GM18526 (cell line): ENCODE results near the gene RTP5.

ENCODE experiments used
- POLR2A ChIP-seq: IDR thresholded peaks from 3 replicates; pipeline ENCODE4 v1.6.1; 2011; ENCODE audit not compliant: insufficient read length; ENCODE audit errors: extremely low read depth

Gene RTP5

DNA sequence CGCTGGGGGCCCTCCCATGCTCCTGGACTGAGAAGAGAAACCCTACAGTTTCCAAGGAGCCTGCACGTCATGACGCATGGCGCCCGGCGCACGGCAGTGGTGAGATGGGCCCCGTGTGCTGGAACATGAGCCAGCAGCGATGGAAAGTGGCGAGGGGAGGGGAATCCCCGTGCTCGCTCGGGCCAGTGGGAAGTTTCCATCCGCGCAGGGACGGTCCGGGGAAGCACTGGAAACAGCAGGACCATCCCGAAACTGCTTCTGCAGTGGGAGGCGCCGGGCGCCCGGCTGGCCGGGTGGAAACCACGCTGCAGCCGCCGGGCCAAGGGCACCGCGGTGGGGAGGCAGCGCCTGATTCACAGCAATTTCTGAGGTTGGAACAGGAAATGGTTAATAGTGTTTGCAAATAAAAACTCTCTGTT lies 6.0 kb upstream of the RTP5 start:
- TF ChIP-seq POLR2A: no peak

DNA sequence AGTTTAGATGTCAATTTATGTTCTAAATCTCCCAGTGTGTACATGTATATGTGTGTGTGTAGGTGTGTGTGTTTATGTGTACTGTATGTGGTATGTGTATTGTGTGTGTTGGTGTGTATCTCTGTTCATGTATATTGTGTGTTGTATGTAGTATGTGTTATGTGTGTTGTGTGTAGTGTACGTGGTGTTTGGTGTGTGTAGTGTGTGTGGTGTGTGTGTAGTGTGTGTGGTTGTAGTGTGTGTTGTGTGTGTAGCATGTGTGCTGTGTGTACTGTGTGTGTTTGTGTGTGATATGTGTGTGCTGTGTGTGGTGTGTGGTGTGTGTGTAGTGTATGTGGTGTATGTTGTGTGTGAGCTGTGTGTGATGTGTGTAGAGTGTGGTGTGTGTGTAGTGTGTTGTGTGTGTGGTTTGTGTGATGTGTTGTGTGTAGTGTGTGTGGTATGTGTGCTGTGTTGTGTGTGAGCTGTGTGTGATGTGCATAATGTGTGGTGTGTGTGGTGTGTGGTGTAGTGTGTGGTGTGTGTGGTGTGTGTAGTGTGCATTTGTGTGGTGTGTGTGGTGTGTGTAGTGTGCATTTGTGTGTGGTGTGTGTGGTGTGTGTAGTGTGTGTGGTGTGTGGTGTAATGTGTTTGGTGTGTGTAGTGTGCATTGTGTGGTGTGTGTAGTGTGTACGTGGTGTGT lies 5.2 kb upstream of the RTP5 start:
- TF ChIP-seq POLR2A: no peak

DNA sequence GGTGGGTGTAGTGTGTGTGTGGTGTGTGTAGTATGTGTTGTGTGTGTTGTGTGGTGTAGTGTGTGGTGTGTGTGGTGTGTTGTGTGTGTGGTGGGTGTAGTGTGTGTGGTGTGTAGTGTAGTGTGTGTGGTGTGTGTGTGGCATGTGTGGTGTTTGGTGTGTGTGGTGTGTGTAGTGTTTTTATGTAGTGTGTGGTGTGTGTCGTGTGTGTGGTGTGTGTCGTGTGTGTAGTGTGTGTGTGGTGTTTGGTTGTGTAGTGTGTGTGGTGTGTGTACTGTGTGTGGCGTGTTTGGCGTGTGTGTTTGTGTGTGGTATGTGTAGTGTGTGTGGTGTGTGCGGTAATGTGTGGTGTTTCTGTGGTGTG lies 4.7 kb upstream of the RTP5 start:
- TF ChIP-seq POLR2A: no peak

DNA sequence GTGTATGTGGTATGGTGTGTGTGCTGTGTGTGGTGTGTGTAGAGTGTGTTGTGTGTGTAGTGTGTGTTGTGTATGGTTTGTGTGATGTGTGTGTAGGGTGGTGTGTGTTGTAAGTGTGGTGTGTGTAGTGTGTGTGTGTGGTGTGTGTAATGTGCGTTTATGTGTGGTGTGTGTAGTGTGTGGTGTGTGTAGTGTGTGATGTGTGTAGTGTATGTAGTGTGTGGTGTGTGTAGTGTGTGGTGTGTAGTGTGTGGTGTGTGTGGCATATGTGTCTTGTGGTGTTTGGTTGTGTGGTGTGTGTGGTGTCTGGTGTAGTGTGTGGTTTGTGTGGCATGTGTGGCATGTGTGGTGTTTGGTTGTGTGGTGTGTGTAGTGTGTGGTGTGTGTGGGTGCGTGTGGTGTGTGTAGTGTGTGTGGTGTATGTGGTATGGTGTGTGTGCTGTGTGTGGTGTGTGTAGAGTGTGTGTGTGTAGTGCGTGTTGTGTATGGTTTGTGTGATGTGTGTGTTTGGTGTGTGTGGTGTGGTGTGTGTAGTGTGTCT lies 4.0 kb upstream of the RTP5 start:
- TF ChIP-seq POLR2A: no peak

DNA sequence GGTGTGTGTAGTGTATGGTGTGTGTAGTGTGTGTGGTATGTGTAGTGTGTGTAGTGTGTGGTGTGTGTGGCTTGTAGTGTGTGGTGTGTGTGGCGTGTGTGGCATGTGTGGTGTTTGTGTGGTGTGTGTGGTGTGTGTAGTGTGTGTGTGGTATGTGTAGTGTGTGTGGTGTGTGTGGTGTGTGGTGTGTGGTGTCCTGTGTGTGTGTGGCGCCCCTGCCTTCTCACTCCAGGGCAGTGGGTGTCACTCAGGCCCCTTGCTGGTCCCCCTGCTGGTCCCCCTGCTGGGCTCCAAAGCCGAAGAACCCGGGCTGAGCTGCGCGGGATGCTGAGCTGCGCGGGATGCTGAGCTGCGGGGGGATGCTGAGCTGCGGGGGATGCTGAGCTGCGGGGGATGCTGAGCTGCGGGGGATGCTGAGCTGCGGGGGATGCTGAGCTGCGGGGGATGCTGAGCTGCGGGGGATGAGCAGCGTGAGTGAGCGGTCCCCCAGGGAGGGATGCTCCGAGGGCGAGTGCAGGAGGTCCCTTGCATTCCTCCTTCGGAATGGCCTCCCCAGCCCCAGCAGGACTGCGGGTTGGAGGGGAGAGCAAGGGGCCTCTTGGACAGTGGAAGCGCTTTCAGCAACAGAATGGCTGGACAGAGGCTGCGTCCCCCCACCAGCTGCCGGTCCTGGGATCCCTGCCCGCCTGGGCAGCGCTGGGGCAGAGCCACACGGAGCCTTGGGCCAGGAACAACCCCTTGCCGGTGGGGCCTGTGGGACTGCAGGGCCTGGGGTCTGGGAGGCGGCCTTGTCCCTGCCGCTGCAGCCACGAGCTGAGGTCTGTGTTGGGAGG lies 3.4 kb upstream of the RTP5 start:
- TF ChIP-seq POLR2A: no peak

DNA sequence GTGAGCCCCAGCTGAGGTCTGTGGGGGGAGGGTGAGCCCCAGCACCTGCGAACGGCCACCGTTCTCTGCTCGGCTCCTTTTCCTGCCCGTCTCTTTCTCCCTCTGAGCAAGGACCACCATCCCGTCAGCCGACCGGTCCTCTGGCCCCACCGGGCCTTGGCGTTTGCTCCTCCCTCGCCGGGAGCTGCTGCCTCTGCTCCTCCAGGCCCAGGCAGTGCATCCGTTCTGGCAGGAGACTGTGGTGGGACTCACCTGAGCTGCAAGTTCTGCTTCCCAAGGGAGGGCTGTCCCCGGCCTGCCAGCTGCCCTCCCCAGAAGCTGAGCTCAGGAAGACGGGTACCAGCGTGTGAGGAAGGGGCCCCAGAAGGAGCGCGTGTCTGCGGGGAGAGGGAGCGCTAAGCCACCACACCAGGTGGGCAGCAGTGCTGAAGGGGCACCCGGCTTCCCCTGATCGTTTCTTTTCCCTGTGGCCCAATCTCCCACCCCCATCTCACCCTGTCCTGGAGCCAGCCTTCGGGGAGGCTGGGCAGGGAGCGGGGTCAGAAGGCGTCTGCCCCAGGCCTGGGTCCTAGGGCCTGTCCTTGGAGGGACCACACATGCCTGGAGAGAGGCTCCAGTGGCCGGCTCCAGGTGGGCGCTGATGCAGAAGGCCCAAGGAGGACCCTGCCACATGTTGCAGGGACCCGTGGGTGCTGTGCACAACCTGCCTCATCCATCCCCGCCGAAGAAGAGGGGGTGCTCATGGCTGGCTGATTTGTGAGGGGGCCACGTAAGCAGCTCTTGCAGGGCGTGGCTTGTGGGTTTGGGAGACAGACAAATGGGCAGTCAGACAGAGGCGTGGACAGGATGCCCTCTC lies 2.5 kb upstream of the RTP5 start:
- TF ChIP-seq POLR2A: no peak

DNA sequence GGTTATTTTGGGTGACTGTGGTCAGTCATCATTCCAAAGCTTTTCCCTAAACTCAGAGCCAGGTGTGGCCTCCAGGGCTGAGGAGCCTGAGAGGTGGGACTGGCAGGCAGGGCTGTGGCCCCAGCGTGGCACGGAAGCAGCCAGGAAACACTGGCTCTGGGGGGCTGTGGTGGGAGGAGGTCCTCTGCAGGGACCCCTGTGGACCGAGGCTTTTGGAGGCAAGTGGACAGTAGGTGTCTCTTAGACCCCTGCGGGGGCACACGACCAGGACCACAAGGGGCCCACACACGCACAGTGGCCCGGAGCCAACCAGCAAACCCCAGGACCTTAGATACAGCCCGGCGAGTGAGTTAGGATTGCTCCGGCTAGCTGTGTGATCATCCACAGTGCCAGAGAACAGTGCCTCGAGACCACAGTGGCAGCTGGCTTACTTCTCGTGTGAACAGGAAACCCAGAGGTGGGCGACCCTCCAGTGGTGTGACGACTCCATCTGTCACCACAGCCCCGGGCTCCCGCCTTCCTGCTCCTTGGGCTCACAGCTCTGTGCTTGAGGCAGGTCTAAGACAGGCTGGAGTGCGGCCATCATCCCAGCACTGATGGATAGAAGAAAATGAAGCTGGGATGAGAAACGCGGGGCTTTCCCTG lies 1.6 kb upstream of the RTP5 start:
- TF ChIP-seq POLR2A: no peak

DNA sequence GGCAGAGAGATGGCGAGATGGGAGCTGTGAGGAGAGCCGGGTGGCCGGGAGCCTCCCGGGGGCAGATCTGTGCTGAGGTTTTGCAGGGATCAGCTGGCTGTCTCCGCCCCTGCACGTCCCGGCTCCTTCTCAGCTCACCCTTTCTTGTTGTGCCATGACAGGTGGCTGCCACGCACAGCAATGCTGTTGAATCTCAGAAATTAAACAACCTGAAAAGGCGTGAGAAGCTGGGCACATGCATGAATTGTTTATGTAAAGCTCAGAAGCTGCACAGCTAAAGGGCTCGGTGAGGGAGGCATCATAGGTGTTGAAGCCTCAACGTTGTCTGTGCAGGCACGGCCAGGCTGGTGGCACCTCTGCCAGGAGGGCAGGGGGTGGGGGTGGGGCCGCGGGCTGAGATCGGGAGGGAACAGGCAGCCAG lies 858 bp upstream of the RTP5 start:
- TF ChIP-seq POLR2A: no peak

DNA sequence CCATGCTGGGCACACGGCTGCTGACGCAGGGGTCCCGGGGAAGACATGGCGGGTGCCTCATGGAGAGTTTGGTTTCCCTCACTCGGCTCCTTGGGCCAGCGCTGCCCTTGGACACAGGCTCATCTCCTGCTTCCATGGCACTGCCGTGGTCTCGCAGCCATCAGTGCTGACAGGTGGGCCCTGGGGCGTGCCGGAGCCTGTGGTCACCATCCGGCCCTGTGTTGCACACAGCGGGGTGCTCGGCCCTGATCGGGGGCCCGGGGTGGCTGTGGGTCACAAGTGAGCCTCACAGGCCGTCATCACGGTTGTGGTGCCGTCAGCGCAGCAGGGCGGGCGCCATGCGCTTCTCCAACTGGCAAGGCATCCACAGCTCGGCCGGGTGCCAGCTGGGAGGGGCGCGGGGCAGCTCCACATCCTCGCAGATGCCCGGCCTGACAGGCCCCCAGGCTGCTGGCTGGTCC lies 582 bp downstream of the RTP5 start:
- no peak for TF ChIP-seq POLR2A

DNA sequence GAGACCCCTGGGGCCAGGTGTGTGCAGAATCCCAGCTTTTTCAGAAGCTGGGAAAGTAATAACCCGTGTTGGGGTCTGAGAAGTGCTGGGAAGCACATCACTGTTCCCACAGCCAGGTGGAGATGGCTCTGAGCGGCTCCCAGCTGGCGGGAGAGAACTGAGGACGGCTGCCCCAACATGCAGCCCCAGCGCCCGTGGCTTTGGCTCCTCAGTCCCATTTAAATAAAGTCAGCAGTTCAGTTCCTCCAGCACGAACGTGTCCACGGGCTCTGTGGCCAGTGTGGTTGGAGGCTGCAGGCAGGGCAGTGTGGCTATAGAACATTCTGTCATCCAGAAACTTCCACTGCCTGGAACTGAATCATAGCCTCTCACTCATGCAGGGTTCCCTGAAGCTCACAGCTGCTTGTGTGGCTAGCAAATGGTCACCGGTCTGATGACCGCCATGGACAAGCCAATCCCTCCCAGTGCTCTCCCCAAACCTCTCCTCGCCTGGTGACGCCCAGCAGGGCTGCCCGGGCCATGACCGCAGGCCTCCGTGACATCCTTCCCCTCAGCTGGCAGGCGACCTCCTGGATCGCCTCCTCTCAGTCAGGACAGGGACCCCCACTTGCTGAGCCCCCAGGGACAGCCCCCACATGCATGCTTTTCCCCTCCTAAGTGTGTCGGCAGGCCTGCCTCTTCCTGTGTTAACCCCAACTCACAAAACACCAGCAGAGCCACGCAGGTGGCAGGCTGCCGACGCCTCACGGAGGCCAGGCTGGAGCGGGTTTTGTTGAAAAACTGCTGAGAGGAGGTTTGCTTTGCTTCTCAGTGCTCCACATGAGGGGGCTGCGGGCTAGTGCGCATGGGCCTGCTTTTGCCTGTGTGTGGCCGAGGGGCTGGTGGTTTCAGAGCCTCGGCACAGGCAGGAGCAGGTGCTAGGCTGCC lies 1.3 kb downstream of the RTP5 start:
- TF ChIP-seq POLR2A: no peak

DNA sequence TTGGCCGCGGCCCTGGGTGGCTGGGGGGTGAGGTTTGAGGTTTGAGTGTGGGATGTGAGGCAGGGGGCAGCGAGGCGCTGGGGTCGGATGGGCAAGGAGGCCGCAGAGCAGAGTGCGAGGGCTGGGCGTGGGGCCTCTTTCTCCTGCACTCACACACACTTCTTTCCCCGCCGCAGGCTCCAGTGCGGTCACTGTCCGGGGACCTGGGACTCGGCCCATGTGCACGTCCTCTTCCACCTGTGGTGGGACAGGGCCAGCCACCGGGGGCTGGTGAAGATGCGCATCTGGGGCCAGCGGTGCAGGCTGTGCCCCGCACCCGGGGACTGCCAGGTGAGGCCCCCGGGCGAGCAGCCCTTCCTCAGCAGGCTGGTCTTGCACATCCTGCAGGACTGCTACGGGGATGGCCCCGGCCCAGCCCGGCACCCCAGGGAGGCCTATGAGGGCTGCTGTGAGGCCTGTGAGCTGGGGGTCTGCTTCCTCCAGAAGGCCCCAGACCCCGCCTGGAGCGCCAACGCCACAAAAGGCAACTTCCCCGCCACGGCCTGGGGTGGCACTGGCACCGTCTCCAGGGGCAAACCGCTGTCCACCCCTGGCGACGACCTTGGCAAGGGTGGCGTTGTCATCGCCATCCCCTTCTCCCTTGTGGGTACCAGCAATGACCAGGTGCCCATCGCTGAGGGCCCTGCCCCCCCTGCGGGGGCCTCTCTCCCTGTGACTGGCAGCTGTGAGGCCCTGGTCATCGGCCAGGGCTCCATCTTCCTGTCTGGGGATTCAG lies 2.2 kb downstream of the RTP5 start:
- TF ChIP-seq POLR2A: no peak

DNA sequence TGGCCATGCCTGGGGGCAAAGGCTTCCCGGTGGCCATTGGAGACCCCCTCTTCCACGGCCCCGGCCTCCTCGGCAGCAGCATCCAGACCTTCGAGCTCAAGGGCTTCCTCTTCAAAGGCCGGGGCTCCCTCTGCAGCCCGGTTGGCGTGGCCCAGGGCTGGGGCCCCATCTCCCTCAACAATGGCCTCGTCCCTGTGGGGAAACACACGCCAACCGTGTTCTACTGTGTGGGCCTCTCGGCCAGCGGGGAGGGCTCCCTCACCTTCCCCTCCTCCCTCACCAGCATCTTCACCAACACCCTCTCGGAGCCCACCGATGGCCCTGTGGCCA lies 2.7 kb downstream of the RTP5 start:
- no peak for TF ChIP-seq POLR2A

DNA sequence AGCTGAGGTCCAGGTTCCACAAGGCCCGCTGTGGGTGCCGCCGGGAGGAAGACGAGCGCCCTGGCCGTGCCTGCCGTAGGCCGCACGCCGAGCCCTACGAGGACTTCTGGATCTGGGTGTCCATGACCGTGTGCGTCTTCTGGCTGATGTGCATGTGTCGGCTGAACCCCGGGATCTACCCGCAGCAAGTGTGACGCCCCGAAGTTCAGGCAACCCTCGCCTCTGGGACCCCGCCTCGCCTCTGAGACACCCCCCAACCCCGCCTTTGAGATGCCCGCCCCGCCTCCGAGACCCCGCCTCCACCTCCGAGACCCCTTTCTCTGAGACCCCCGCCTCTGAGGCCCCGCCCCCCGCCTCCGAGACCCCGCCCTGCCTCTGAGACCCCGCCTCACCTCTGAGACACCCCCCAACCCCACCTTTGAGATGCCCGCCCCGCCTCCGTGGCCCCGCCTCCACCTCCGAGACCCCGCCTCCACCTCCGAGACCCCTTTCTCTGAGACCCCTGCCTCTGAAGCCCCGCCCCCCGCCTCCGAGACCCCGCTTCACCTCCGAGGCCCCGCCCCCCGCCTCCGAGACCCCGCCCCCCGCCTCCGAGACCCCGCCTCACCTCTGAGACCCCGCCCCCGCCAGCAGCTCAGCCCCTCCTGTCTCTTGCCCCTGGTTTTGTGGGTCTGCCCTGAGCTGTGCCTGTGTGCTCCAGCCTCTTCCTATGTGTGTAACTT lies 3.7 kb downstream of the RTP5 start:
- TF ChIP-seq POLR2A: no peak
